Aorta (tissue), 5 donors: ENCODE data around the gene STXBP5L. TPM values are rescaled to one million over a fixed set of nuclear protein-coding genes. Genes with fewer than 3 reads are reported as not detected.
"Not testable (repeated sequence)": the region's sequence is repeated elsewhere in the genome, so short reads cannot be mapped to it uniquely, and the experiment has no call there.

Source experiments
- ATAC-seq: fragments of 200-7000 bp; cut with Tn5 transposase; one replicate; pipeline ENCODE4 v1.9.1; 2022; ENCODE audit warnings: moderate library complexity; ENCODE audit not compliant: low FRiP score
- DNase-seq, 2 donors: peaks; one replicate each; pipeline ENCODE4 v3.0.0-alpha.2; 2020
- H3K27ac ChIP-seq, 2 donors: one replicate each; pipeline ENCODE4 v1.5.1; 2013; ENCODE audit warnings: low read length in 2 of 2, mild to moderate bottlenecking in 2 of 2, moderate library complexity in 2 of 2, control low read depth in 1 of 2, inconsistent platforms in 1 of 2, low read depth in 1 of 2
- H3K27me3 ChIP-seq, 2 donors: one replicate each; pipeline ENCODE4 v1.6.1; 2013; ENCODE audit warnings: control low read depth in 1 of 2, low read length in 1 of 2, mild to moderate bottlenecking in 1 of 2, moderate library complexity in 1 of 2; ENCODE audit not compliant: insufficient read depth in 2 of 2, control insufficient read depth in 1 of 2
- H3K36me3 ChIP-seq, 2 donors: one replicate each; pipeline ENCODE4 v1.6.1; 2013; ENCODE audit warnings: control low read depth in 1 of 2, low read length in 1 of 2, mild to moderate bottlenecking in 1 of 2; ENCODE audit not compliant: insufficient read depth in 2 of 2, control insufficient read depth in 1 of 2
- H3K4me1 ChIP-seq, 2 donors: one replicate each; pipeline ENCODE4 v1.6.1; 2013; ENCODE audit warnings: low read length in 2 of 2, control low read depth in 1 of 2, mild to moderate bottlenecking in 1 of 2, moderate library complexity in 1 of 2; ENCODE audit not compliant: insufficient read depth in 2 of 2, control insufficient read depth in 1 of 2
- H3K4me3 ChIP-seq, 2 donors: one replicate each; pipeline ENCODE4 v1.5.1; 2013; ENCODE audit warnings: low read length in 2 of 2, control low read depth in 1 of 2, mild to moderate bottlenecking in 1 of 2
- H3K9me3 ChIP-seq: one replicate; pipeline ENCODE4 v1.6.1; 2013; ENCODE audit warnings: mild to moderate bottlenecking, low read length; ENCODE audit not compliant: control insufficient read depth
- WGBS, 2 donors: extraction: QIAGEN DNeasy Blood & Tissue Kit; methylation state at CpG; one replicate each; pipeline ENCODE4 v1.1.7; 2013; 5-methylcytosine and 5-hydroxymethylcytosine counted together
- intact Hi-C, 2 donors: fragments of 100-400 bp; cut with DNase I; formaldehyde crosslinking; loops; one replicate each; pipeline versions ENCODE4 v1.14.2 to v1.15.0; 2022
- polyA plus RNA-seq, 2 donors: library from polyadenylated mRNA; stranded (reverse); fragments of 200-250 nt; gene quantifications; one replicate each; pipeline ENCODE4 v1.2.3, GENCODE V29; 2013
- total RNA-seq, 2 donors: library from RNA; stranded (reverse); fragmentation: NEBNext Ultra II Directional; extraction: Animal tissue kit (Norgen Biotek cat#: 25700); gene quantifications; one replicate each; pipeline ENCODE4 v1.2.1, GENCODE V29; 2021
- donor health status: healthy with polysubstance abuse.
- donor health status: Bipolar disorder and iron deficiency.
- donor health status: DM: no; HTN: no; CAD: no.
- donor health status: DM: no; HTN: no; CAD: no.
- donor health status: DM: yes; HTN: yes; CAD: no.

The STXBP5L gene
- total and polyA plus RNA-seq, 4 donors: 0.16 to 0.38 TPM; not detected in 2

DNA sequence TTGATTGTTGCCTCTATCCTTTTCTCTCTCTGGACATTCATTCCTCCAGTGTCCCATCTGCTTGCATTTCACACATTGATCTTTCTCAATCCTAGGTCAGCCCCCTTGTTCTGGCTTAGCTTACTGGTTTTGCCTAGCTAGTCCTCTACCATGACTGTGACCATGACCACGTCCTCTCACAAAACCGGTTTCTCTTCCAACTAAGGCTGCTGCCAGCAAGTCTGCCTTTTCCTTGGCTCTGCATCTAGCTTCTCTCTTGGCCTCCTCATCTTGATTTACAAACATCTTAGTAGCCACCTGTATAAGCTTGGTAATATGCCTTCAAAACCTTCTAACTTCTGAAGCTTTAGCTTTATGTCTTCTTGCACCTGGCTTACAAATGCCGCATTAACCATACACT, 167.2 kb downstream of the STXBP5L start:
- Histone ChIP-seq H3K9me3 (no peaks in the 10 kb centered on the region), H3K27ac (no peak overlapping the region), H3K4me1 (peaks cover 0 to 4% of the 10 kb centered on the region in 2 donors), H3K4me3 (no peak overlapping the region), H3K27me3 (no peaks in the 10 kb centered on the region), H3K36me3 (no peaks in the 10 kb centered on the region)
- no peak for DNase-seq
- intact Hi-C loops: no loop called here
- WGBS, 2 donors: 38 to 39% methylated on average over 3 of the region's 3 CpGs
- no peak for ATAC-seq

- ATAC-seq, DNase-seq, H3K27me3 ChIP-seq, H3K27ac ChIP-seq, H3K4me3 ChIP-seq, H3K4me1 ChIP-seq, H3K36me3 ChIP-seq, H3K9me3 ChIP-seq, intact Hi-C loops: not testable (repeated sequence)
- 92 to 95% methylated on average over 21 to 22 of the region's 22 CpGs for WGBS, 2 donors
Measured at GRCh38 chr3:121078378-121079101, 170.5 kb downstream of the STXBP5L start.

DNA sequence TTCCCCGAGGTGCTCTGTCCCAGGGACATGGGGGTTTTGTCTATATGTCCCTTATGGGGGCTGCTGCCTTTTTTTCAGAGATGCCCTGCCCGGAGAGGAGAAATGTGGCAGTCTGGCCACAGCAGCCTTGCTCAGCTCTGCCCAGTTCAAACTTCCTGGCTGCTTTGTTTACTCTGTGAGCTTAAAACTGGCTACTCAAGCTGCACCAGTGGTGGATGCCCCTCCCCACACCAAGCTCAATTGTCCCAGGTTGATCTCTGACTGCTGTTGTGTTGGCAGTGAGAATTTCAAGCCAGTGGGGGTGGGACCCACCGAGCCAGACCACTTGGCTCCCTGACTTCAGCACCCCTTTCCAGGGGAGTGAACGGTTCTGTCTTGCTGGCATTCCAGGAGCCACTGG, 188.9 kb downstream of the STXBP5L start:
- H3K27ac ChIP-seq: no peak overlapping the region
- DNase-seq: no peak
- WGBS, 2 donors: 20 to 23% methylated on average over 4 of the region's 4 CpGs
- intact Hi-C loops: no loop called here
- no peaks in the 10 kb centered on the region for H3K4me1 ChIP-seq
- no peaks in the 10 kb centered on the region for H3K9me3 ChIP-seq
- H3K36me3 ChIP-seq: no peaks in the 10 kb centered on the region
- H3K4me3 ChIP-seq: no peak overlapping the region
- ATAC-seq: no peak
- no peaks in the 10 kb centered on the region for H3K27me3 ChIP-seq

GRCh38 chr3:121111086-121111485, 203.1 kb downstream of the STXBP5L start:
- H3K4me1 ChIP-seq, H3K36me3 ChIP-seq, H3K9me3 ChIP-seq, ATAC-seq, intact Hi-C loops, DNase-seq, H3K27me3 ChIP-seq, H3K4me3 ChIP-seq, H3K27ac ChIP-seq: not testable (repeated sequence)
- WGBS, 2 donors: 70 to 75% methylated on average over 2 of the region's 2 CpGs

DNA sequence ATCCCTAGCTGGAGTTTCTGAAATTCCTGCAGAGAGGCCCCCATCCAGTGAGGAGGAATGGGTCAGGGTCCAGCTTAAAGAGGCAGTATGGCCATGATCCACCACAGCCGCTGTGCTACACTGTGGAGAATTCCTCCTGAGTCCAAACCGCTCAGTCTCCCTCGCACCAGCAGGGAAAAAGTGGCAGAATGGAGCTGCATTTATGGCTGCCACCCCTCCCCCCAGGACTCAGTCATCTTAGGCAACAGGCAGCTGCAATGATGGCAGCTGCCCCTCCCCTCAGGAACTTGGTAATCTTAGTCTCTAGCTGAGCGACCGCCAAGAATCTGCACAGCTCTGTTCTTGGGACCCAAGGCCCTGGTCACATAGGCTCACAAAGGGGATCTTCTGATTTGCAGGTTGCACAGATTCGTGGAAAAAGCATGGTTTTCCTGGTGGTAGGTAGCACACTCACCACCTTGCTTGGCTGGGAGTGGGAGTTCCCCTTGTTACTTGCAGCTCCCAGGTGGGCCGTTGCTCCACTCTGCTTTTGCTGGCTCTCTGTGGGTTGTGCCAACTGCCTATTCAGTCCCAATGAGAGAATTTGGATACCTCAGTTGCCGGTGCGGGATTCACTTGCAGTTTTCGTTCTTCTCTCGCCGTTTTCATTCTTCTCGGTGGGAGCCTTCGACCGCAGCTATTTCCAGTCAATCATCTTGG, 204.1 kb downstream of the STXBP5L start:
- Histone ChIP-seq H3K9me3 (no peaks in the 10 kb centered on the region), H3K36me3 (no peaks in the 10 kb centered on the region), H3K27me3 (no peaks in the 10 kb centered on the region), H3K27ac (no peak overlapping the region), H3K4me1 (no peaks in the 10 kb centered on the region), H3K4me3 (no peak overlapping the region)
- peak; percentile 36 for ATAC-seq
- DNase-seq: no peak
- 80% methylated on average over 15 of the region's 15 CpGs for WGBS, 2 donors
- intact Hi-C loops: no loop called here

DNA sequence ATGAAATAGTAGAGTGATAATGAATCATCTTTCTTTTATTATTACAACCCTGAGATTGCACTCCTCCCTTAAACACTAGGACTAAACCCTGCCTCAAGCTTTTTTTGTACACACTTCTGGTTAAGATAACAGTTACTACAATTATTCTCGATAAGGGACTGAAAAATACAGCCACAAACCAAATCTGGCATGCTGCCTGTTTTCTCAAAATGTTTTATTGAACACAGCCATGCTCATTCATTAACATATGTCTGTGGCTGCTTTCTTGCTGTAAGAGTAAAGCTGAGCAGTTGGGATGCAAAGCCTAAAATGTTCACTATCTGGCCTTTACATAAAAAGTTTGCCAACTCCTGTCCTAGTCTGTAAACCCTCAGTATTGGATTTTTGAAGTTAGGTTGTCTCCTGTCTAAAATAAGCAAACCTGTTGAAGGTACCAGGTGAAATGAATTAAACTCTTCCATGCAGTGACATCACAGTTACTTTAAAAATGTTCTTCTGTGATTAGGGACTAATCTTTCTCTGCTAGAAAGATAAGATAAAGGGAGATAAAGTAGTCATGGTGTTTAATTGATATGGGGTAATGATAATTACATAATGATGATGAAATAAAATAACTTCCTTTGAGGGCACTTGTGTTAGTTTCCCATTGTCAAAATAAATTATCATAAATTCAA, 218.2 kb downstream of the STXBP5L start:
- no peak overlapping the region for H3K4me3 ChIP-seq
- no peaks in the 10 kb centered on the region for H3K36me3 ChIP-seq
- intact Hi-C loops: no loop called here
- 3 to 5% methylated on average over 1 of the region's 1 CpG for WGBS, 2 donors
- DNase-seq (no peak), ATAC-seq (no peak)
- no peaks in the 10 kb centered on the region for H3K9me3 ChIP-seq
- H3K4me1 ChIP-seq: no peaks in the 10 kb centered on the region
- no peak overlapping the region for H3K27ac ChIP-seq
- H3K27me3 ChIP-seq: no peaks in the 10 kb centered on the region

DNA sequence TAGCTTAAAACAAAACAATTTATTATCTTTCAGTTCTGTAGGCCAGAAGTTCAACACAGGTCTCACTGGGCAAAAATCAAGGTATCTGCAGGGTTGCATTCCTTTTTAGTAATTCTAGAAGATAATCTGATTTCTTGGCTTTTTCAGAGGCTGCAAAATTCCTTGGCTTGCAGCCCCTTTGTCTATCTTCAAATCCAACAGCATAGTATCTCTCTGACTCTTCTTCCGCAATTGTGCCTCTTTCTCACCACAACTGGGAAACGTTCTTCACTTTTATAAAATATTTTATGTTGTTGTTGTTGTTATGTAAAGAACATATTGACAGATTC, 218.7 kb downstream of the STXBP5L start:
- DNase-seq (no peak), ATAC-seq (no peak)
- WGBS, 2 donors: 81 to 82% methylated on average over 2 of the region's 2 CpGs
- Histone ChIP-seq H3K27ac (no peak overlapping the region), H3K4me3 (no peak overlapping the region), H3K27me3 (no peaks in the 10 kb centered on the region), H3K36me3 (no peaks in the 10 kb centered on the region), H3K9me3 (no peaks in the 10 kb centered on the region), H3K4me1 (no peaks in the 10 kb centered on the region)
- intact Hi-C loops: no loop called here

- Histone ChIP-seq H3K27me3 (no peaks in the 10 kb centered on the region), H3K36me3 (no peaks in the 10 kb centered on the region), H3K4me1 (no peaks in the 10 kb centered on the region), H3K4me3 (no peak overlapping the region), H3K9me3 (no peaks in the 10 kb centered on the region), H3K27ac (no peak overlapping the region)
- DNase-seq (no peak), ATAC-seq (no peak)
- intact Hi-C loops: no loop called here
- 56 to 59% methylated on average over 4 of the region's 4 CpGs for WGBS, 2 donors
Measured at GRCh38 chr3:121152573-121152972, 244.6 kb downstream of the STXBP5L start.

GRCh38 chr3:121153851-121154250, 245.8 kb downstream of the STXBP5L start:
- H3K9me3 ChIP-seq: no peaks in the 10 kb centered on the region
- DNase-seq (no peak), ATAC-seq (no peak)
- H3K27me3 ChIP-seq: no peaks in the 10 kb centered on the region
- H3K36me3 ChIP-seq: no peaks in the 10 kb centered on the region
- H3K27ac ChIP-seq: no peak overlapping the region
- 6 to 7% methylated on average over 1 of the region's 1 CpG for WGBS, 2 donors
- H3K4me1 ChIP-seq: no peaks in the 10 kb centered on the region
- intact Hi-C loops: no loop called here
- no peak overlapping the region for H3K4me3 ChIP-seq
